HepG2 (cell line): ENCODE results near the gene RSAD1. TPM values are rescaled to one million over a fixed set of nuclear protein-coding genes. Genes with fewer than 3 reads are reported as not detected.
A peak's percentile ranks its signal among the peaks of the same experiment; 100 is the strongest.

Experiments
- HNRNPLL ChIP-seq: fragments of 200-400 bp; formaldehyde crosslinking; IDR thresholded peaks from 2 replicates; pipeline ENCODE4 v1.6.1; 2017; ENCODE audit warnings: mild to moderate bottlenecking, low read depth, low read length; ENCODE audit not compliant: poor library complexity, severe bottlenecking
- KDM3A ChIP-seq: IDR thresholded peaks from 2 replicates; pipeline ENCODE4 v1.6.1; 2018; ENCODE audit warnings: low read depth, missing compliant biosample characterization
- MTA3 ChIP-seq: sonication (generic); formaldehyde crosslinking; IDR thresholded peaks from 2 replicates; pipeline ENCODE4 v1.4.0; 2020; ENCODE audit warnings: missing genetic modification reagents
- NRL ChIP-seq: sonication (generic); formaldehyde crosslinking; IDR thresholded peaks from 2 replicates; pipeline ENCODE4 v1.5.0; 2020; ENCODE audit warnings: missing genetic modification reagents, mild to moderate bottlenecking, moderate library complexity, borderline replicate concordance
- PCBP1 ChIP-seq: fragments of 200-400 bp; formaldehyde crosslinking; IDR thresholded peaks from 2 replicates; pipeline ENCODE4 v1.6.1; 2017; ENCODE audit warnings: mild to moderate bottlenecking, low read depth, low read length, borderline replicate concordance
- PHF5A ChIP-seq: IDR thresholded peaks from one replicate; pipeline ENCODE4 v1.6.1; 2018; ENCODE audit warnings: low read depth, missing genetic modification reagents; ENCODE audit not compliant: unreplicated experiment
- TBX2 ChIP-seq: sonication (generic); formaldehyde crosslinking; IDR thresholded peaks from 2 replicates; pipeline ENCODE4 v1.5.0; 2020; ENCODE audit warnings: missing genetic modification reagents, mild to moderate bottlenecking, borderline replicate concordance
- ZFP91 ChIP-seq: sonication (generic); formaldehyde crosslinking; IDR thresholded peaks from 2 replicates; pipeline ENCODE4 v1.9.0; 2022; ENCODE audit warnings: missing genetic modification reagents, mild to moderate bottlenecking, borderline replicate concordance
- ZNF333 ChIP-seq: sonication (generic); formaldehyde crosslinking; IDR thresholded peaks from 2 replicates; pipeline ENCODE4 v1.4.0; 2020; ENCODE audit warnings: mild to moderate bottlenecking, missing genetic modification reagents, borderline replicate concordance
- ZNF552 ChIP-seq: sonication (generic); formaldehyde crosslinking; IDR thresholded peaks from 2 replicates; pipeline ENCODE4 v1.9.0; 2022; ENCODE audit warnings: missing genetic modification reagents, mild to moderate bottlenecking, borderline replicate concordance
- ZNF768 ChIP-seq: sonication (generic); formaldehyde crosslinking; IDR thresholded peaks from 2 replicates; pipeline ENCODE4 v1.4.0; 2020; ENCODE audit warnings: missing genetic modification reagents
- ZNF772 ChIP-seq: sonication (generic); formaldehyde crosslinking; IDR thresholded peaks from 2 replicates; pipeline ENCODE4 v1.5.0; 2020; ENCODE audit warnings: mild to moderate bottlenecking, missing genetic modification reagents
- polyA plus RNA-seq, 8 experiments: library from polyadenylated mRNA; depleted of rRNA in 3 of 8; stranded (reverse) in 7 of 8; unstranded in 1 of 8; fragments of >200 nt; fragmentation: Illumina TruSeq in 4 of 8; extraction: Trizol in 4 of 8; gene quantifications; 2 replicates each; pipeline versions ENCODE4 v1.2.1 to v1.2.3, GENCODE V29; 2011 to 2016; ENCODE audit warnings: low read depth in 4 of 8, missing spikeins in 1 of 8, mixed read lengths in 1 of 8; ENCODE audit not compliant: insufficient read depth in 1 of 8
- total RNA-seq, 5 experiments: library from RNA; depleted of rRNA; stranded (reverse); fragments of >200 nt; fragmentation: Illumina TruSeq; extraction: Trizol; gene quantifications; 2 replicates each; pipeline ENCODE4 v1.2.3, GENCODE V29; 2016; ENCODE audit warnings: low read depth in 1 of 5
- TF ChIP-seq, protein P1 (sequence below): sonication (generic); formaldehyde crosslinking; IDR thresholded peaks from 2 replicates; pipeline ENCODE4 v1.5.0; 2020; ENCODE audit warnings: missing genetic modification reagents, mild to moderate bottlenecking, borderline replicate concordance
- TF ChIP-seq, protein P2 (sequence below): sonication (generic); formaldehyde crosslinking; IDR thresholded peaks from 2 replicates; pipeline ENCODE4 v1.5.1; 2020; ENCODE audit warnings: mild to moderate bottlenecking, missing genetic modification reagents, moderate library complexity
- TF ChIP-seq, protein P3 (sequence below): sonication (generic); formaldehyde crosslinking; IDR thresholded peaks from 2 replicates; pipeline ENCODE4 v1.5.1; 2020; ENCODE audit warnings: missing genetic modification reagents, mild to moderate bottlenecking, borderline replicate concordance

RSAD1 gene
- total and polyA plus RNA-seq, 2 of the 13 experiments (the other 11 are each of a cell fraction or from before 2014, with no cell fraction given) = 22.7 to 27.7 TPM

DNA sequence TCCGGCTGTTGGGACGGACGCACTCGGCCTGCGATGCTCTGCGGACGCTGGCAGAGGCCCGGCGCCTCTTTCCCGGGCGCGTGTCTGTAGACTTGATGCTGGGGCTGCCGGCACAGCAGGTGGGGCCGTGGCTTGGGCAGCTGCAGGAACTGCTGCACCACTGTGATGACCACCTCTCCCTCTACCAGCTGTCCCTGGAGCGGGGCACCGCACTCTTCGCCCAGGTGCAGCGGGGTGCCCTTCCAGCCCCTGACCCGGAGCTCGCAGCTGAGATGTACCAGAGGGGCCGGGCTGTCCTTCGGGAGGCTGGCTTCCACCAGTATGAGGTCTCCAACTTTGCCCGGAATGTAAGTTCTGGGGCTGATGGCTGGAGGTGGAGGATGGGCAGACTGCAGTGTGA lies 3.5 kb downstream of the RSAD1 start (continued):
- TF ChIP-seq, protein P1, sequence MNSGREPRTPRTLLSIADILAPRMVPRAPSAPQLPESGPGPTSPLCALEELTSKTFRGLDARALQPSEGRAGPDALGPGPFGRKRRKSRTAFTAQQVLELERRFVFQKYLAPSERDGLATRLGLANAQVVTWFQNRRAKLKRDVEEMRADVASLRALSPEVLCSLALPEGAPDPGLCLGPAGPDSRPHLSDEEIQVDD (CRISPR knock-in tag) = peak; percentile 57; the same call in 1 of the 2 replicates
- TF ChIP-seq PCBP1 = no peak
- TF ChIP-seq NRL (CRISPR knock-in tag) = peak; percentile 79; the same call in 1 of the 2 replicates
- TF ChIP-seq PHF5A = no peak
- no peak for TF ChIP-seq ZNF333 (CRISPR knock-in tag)
- peak; percentile 27; the same call in 1 of the 2 replicates for TF ChIP-seq ZNF768 (CRISPR knock-in tag)
- TF ChIP-seq, protein P2, sequence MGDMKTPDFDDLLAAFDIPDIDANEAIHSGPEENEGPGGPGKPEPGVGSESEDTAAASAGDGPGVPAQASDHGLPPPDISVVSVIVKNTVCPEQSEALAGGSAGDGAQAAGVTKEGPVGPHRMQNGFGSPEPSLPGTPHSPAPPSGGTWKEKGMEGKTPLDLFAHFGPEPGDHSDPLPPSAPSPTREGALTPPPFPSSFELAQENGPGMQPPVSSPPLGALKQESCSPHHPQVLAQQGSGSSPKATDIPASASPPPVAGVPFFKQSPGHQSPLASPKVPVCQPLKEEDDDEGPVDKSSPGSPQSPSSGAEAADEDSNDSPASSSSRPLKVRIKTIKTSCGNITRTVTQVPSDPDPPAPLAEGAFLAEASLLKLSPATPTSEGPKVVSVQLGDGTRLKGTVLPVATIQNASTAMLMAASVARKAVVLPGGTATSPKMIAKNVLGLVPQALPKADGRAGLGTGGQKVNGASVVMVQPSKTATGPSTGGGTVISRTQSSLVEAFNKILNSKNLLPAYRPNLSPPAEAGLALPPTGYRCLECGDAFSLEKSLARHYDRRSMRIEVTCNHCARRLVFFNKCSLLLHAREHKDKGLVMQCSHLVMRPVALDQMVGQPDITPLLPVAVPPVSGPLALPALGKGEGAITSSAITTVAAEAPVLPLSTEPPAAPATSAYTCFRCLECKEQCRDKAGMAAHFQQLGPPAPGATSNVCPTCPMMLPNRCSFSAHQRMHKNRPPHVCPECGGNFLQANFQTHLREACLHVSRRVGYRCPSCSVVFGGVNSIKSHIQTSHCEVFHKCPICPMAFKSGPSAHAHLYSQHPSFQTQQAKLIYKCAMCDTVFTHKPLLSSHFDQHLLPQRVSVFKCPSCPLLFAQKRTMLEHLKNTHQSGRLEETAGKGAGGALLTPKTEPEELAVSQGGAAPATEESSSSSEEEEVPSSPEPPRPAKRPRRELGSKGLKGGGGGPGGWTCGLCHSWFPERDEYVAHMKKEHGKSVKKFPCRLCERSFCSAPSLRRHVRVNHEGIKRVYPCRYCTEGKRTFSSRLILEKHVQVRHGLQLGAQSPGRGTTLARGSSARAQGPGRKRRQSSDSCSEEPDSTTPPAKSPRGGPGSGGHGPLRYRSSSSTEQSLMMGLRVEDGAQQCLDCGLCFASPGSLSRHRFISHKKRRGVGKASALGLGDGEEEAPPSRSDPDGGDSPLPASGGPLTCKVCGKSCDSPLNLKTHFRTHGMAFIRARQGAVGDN (CRISPR knock-in tag) = peak; percentile 48; the same call in 1 of the 2 replicates
- peak; percentile 25; the same call in 1 of the 2 replicates for TF ChIP-seq ZNF552 (CRISPR knock-in tag)
- peak; percentile 31 for TF ChIP-seq HNRNPLL
- TF ChIP-seq ZFP91 (CRISPR knock-in tag) = 0 out of 2 replicates have a peak, but pooled peaks have one; percentile 25
- TF ChIP-seq MTA3 = 0 out of 2 replicates have a peak, but pooled peaks have one; percentile 9
- 0 out of 2 replicates have a peak, but pooled peaks have one; percentile 5 for TF ChIP-seq KDM3A (CRISPR knock-in tag)
- TF ChIP-seq, protein P3, sequence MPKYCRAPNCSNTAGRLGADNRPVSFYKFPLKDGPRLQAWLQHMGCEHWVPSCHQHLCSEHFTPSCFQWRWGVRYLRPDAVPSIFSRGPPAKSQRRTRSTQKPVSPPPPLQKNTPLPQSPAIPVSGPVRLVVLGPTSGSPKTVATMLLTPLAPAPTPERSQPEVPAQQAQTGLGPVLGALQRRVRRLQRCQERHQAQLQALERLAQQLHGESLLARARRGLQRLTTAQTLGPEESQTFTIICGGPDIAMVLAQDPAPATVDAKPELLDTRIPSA (CRISPR knock-in tag) = peak; percentile 44; the same call in 1 of the 2 replicates
- 0 out of 2 replicates have a peak, but pooled peaks have one; percentile 28 for TF ChIP-seq TBX2 (CRISPR knock-in tag)
- TF ChIP-seq ZNF772 (CRISPR knock-in tag) = peak; percentile 62; the same call in 1 of the 2 replicates
